WTC11 (cell line): ENCODE results near the gene COMMD10. TPM values are rescaled to one million over a fixed set of nuclear protein-coding genes. Genes with fewer than 3 reads are reported as not detected.

Experiments used
- ATAC-seq: fragments of 200-7000 bp; cut with Tn5 transposase; 2 replicates; pipeline ENCODE4 v1.10.0; 2021; ENCODE audit warnings: mild to moderate bottlenecking, moderate library complexity
- CTCF ChIA-PET: fragments of 300-600 bp; sonication (Branson Sonifier 250); formaldehyde crosslinking; loops from one replicate; lab custom pipeline; 2021; ENCODE audit warnings: antibody characterized with exemption; lab: Charles Lee
- POLR2A ChIA-PET: fragments of 350-600 bp; sonication (Branson Sonifier 250); formaldehyde crosslinking; loops from one replicate; lab custom pipeline; 2021; ENCODE audit warnings: antibody characterized with exemption; lab: Charles Lee
- DNase-seq: peaks from one replicate; pipeline ENCODE4 v3.0.0; 2021; ENCODE audit warnings: low spot score
- H3K27ac Mint-ChIP-seq: 2 replicates; pipeline ENCODE4 v1.8.0; 2021; ENCODE audit warnings: mixed read lengths
- H3K27me3 Mint-ChIP-seq: 2 replicates; pipeline ENCODE4 v1.8.0; 2021; ENCODE audit warnings: low read depth, mild to moderate bottlenecking, moderate library complexity, mixed read lengths
- H3K36me3 Mint-ChIP-seq: 2 replicates; pipeline ENCODE4 v1.8.0; 2021; ENCODE audit warnings: mixed read lengths
- H3K4me1 Mint-ChIP-seq: 2 replicates; pipeline ENCODE4 v1.8.0; 2022; ENCODE audit warnings: mixed read lengths
- H3K4me3 Mint-ChIP-seq: 2 replicates; pipeline ENCODE4 v1.8.0; 2021; ENCODE audit warnings: mild to moderate bottlenecking, moderate library complexity, mixed read lengths
- H3K9me3 Mint-ChIP-seq: 2 replicates; pipeline ENCODE4 v1.8.0; 2021; ENCODE audit warnings: mixed read lengths
- ARID4B ChIP-seq: sonication (generic); formaldehyde crosslinking; IDR thresholded peaks from 2 replicates; pipeline ENCODE4 v1.8.0; 2023; ENCODE audit warnings: missing genetic modification reagents, mild to moderate bottlenecking, borderline replicate concordance
- FOXP1 ChIP-seq: sonication (generic); formaldehyde crosslinking; IDR thresholded peaks from 2 replicates; pipeline ENCODE4 v1.8.0; 2022; ENCODE audit warnings: missing genetic modification reagents, mild to moderate bottlenecking, moderate library complexity, borderline replicate concordance
- FOXP4 ChIP-seq: sonication (generic); formaldehyde crosslinking; IDR thresholded peaks from 2 replicates; pipeline ENCODE4 v1.8.0; 2022; ENCODE audit warnings: mild to moderate bottlenecking, missing genetic modification reagents
- NR3C1 ChIP-seq: sonication (generic); formaldehyde crosslinking; conservative IDR thresholded peaks from 2 replicates; pipeline ENCODE4 v1.8.1; 2023; ENCODE audit warnings: low read depth, mild to moderate bottlenecking, missing genetic modification reagents
- RELA ChIP-seq: sonication (generic); formaldehyde crosslinking; IDR thresholded peaks from 2 replicates; pipeline ENCODE4 v1.8.1; 2022; ENCODE audit warnings: missing genetic modification reagents, mild to moderate bottlenecking, borderline replicate concordance
- SMAD4 ChIP-seq: sonication (generic); formaldehyde crosslinking; IDR thresholded peaks from 2 replicates; pipeline ENCODE4 v1.8.0; 2022; ENCODE audit warnings: mild to moderate bottlenecking, missing genetic modification reagents
- STAT6 ChIP-seq: sonication (generic); formaldehyde crosslinking; conservative IDR thresholded peaks from 2 replicates; pipeline ENCODE4 v1.8.1; 2023; ENCODE audit warnings: mild to moderate bottlenecking, low read depth, missing genetic modification reagents, moderate library complexity
- TCF7 ChIP-seq: sonication (generic); formaldehyde crosslinking; IDR thresholded peaks from 2 replicates; pipeline ENCODE4 v1.8.0; 2022; ENCODE audit warnings: mild to moderate bottlenecking, low read depth, missing genetic modification reagents, moderate library complexity
- ZBTB21 ChIP-seq: sonication (generic); formaldehyde crosslinking; IDR thresholded peaks from 2 replicates; pipeline ENCODE4 v1.8.1; 2023; ENCODE audit warnings: mild to moderate bottlenecking, missing genetic modification reagents, borderline replicate concordance
- ZNF232 ChIP-seq: sonication (generic); formaldehyde crosslinking; IDR thresholded peaks from 2 replicates; pipeline ENCODE4 v1.8.0; 2022; ENCODE audit warnings: mild to moderate bottlenecking, missing genetic modification reagents
- ZNF263 ChIP-seq: sonication (generic); formaldehyde crosslinking; IDR thresholded peaks from 2 replicates; pipeline ENCODE4 v1.8.1; 2022; ENCODE audit warnings: low read depth, mild to moderate bottlenecking, moderate library complexity, missing genetic modification reagents
- ZNF396 ChIP-seq: fragments of 250-450 bp; sonication (Bioruptor Pico); IDR thresholded peaks from 2 replicates; pipeline ENCODE4 v1.8.0; 2021; ENCODE audit warnings: mild to moderate bottlenecking, moderate library complexity, borderline replicate concordance
- total RNA-seq: library from RNA; stranded (reverse); gene quantifications from 3 replicates; pipeline ENCODE4 v1.2.3, GENCODE V29; 2021
- TF ChIP-seq, protein P1 (sequence below): fragments of 250-450 bp; sonication (Bioruptor Pico); IDR thresholded peaks from 2 replicates; pipeline ENCODE4 v1.9.0; 2021; ENCODE audit warnings: mild to moderate bottlenecking
- TF ChIP-seq, protein P2 (sequence below): sonication (generic); formaldehyde crosslinking; IDR thresholded peaks from 2 replicates; pipeline ENCODE4 v1.8.0; 2022; ENCODE audit warnings: mild to moderate bottlenecking, missing genetic modification reagents
- TF ChIP-seq, protein P3 (sequence below): fragments of 250-450 bp; sonication (Bioruptor Pico); IDR thresholded peaks from 2 replicates; pipeline ENCODE4 v1.9.0; 2021; ENCODE audit warnings: mild to moderate bottlenecking
- TF ChIP-seq, protein P4 (sequence below): sonication (generic); formaldehyde crosslinking; IDR thresholded peaks from 2 replicates; pipeline ENCODE4 v1.8.0; 2022; ENCODE audit warnings: missing genetic modification reagents
- TF ChIP-seq, protein P5 (sequence below): sonication (generic); formaldehyde crosslinking; IDR thresholded peaks from 2 replicates; pipeline ENCODE4 v1.8.0; 2023; ENCODE audit warnings: missing genetic modification reagents
- TF ChIP-seq, protein P6 (sequence below): fragments of 250-450 bp; sonication (Bioruptor Pico); IDR thresholded peaks from 2 replicates; pipeline ENCODE4 v2.1.2; 2022; ENCODE audit warnings: mild to moderate bottlenecking, moderate library complexity

Gene COMMD10
- total RNA-seq, 1 experiment from 2014 or later = 34.5 TPM

- Mint-ChIP-seq H3K27ac (0 out of 2 replicates have a peak overlapping the region, but pooled peaks have one; percentile 19), H3K9me3 (peaks cover 6% of the 10 kb centered on the region), H3K4me3 (no peak overlapping the region), H3K4me1 (peaks cover 9% of the 10 kb centered on the region), H3K36me3 (peaks cover 4% of the 10 kb centered on the region), H3K27me3 (no peaks in the 10 kb centered on the region)
- DNase-seq (no peak), ATAC-seq (no peak)
- CTCF ChIA-PET = no interaction called here
- POLR2A ChIA-PET = no interaction called here
- TF ChIP-seq, protein P1, sequence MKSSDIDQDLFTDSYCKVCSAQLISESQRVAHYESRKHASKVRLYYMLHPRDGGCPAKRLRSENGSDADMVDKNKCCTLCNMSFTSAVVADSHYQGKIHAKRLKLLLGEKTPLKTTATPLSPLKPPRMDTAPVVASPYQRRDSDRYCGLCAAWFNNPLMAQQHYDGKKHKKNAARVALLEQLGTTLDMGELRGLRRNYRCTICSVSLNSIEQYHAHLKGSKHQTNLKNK = no peak
- TF ChIP-seq, protein P2, sequence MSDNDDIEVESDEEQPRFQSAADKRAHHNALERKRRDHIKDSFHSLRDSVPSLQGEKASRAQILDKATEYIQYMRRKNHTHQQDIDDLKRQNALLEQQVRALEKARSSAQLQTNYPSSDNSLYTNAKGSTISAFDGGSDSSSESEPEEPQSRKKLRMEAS = no peak
- TF ChIP-seq ZBTB21 (CRISPR knock-in tag) = no peak
- TF ChIP-seq FOXP4 = no peak
- TF ChIP-seq, protein P3, sequence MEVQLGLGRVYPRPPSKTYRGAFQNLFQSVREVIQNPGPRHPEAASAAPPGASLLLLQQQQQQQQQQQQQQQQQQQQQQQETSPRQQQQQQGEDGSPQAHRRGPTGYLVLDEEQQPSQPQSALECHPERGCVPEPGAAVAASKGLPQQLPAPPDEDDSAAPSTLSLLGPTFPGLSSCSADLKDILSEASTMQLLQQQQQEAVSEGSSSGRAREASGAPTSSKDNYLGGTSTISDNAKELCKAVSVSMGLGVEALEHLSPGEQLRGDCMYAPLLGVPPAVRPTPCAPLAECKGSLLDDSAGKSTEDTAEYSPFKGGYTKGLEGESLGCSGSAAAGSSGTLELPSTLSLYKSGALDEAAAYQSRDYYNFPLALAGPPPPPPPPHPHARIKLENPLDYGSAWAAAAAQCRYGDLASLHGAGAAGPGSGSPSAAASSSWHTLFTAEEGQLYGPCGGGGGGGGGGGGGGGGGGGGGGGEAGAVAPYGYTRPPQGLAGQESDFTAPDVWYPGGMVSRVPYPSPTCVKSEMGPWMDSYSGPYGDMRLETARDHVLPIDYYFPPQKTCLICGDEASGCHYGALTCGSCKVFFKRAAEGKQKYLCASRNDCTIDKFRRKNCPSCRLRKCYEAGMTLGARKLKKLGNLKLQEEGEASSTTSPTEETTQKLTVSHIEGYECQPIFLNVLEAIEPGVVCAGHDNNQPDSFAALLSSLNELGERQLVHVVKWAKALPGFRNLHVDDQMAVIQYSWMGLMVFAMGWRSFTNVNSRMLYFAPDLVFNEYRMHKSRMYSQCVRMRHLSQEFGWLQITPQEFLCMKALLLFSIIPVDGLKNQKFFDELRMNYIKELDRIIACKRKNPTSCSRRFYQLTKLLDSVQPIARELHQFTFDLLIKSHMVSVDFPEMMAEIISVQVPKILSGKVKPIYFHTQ (CRISPR knock-in tag) = no peak
- no peak for TF ChIP-seq ZNF396 (CRISPR knock-in tag)
- no peak for TF ChIP-seq RELA
- TF ChIP-seq, protein P4, sequence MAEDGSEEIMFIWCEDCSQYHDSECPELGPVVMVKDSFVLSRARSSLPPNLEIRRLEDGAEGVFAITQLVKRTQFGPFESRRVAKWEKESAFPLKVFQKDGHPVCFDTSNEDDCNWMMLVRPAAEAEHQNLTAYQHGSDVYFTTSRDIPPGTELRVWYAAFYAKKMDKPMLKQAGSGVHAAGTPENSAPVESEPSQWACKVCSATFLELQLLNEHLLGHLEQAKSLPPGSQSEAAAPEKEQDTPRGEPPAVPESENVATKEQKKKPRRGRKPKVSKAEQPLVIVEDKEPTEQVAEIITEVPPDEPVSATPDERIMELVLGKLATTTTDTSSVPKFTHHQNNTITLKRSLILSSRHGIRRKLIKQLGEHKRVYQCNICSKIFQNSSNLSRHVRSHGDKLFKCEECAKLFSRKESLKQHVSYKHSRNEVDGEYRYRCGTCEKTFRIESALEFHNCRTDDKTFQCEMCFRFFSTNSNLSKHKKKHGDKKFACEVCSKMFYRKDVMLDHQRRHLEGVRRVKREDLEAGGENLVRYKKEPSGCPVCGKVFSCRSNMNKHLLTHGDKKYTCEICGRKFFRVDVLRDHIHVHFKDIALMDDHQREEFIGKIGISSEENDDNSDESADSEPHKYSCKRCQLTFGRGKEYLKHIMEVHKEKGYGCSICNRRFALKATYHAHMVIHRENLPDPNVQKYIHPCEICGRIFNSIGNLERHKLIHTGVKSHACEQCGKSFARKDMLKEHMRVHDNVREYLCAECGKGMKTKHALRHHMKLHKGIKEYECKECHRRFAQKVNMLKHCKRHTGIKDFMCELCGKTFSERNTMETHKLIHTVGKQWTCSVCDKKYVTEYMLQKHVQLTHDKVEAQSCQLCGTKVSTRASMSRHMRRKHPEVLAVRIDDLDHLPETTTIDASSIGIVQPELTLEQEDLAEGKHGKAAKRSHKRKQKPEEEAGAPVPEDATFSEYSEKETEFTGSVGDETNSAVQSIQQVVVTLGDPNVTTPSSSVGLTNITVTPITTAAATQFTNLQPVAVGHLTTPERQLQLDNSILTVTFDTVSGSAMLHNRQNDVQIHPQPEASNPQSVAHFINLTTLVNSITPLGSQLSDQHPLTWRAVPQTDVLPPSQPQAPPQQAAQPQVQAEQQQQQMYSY (CRISPR knock-in tag) = no peak
- TF ChIP-seq STAT6 (CRISPR knock-in tag) = no peak
- TF ChIP-seq NR3C1 (CRISPR knock-in tag) = no peak
- TF ChIP-seq, protein P5, sequence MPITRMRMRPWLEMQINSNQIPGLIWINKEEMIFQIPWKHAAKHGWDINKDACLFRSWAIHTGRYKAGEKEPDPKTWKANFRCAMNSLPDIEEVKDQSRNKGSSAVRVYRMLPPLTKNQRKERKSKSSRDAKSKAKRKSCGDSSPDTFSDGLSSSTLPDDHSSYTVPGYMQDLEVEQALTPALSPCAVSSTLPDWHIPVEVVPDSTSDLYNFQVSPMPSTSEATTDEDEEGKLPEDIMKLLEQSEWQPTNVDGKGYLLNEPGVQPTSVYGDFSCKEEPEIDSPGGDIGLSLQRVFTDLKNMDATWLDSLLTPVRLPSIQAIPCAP = no peak
- TF ChIP-seq ZNF263 (CRISPR knock-in tag) = no peak
- TF ChIP-seq, protein P6, sequence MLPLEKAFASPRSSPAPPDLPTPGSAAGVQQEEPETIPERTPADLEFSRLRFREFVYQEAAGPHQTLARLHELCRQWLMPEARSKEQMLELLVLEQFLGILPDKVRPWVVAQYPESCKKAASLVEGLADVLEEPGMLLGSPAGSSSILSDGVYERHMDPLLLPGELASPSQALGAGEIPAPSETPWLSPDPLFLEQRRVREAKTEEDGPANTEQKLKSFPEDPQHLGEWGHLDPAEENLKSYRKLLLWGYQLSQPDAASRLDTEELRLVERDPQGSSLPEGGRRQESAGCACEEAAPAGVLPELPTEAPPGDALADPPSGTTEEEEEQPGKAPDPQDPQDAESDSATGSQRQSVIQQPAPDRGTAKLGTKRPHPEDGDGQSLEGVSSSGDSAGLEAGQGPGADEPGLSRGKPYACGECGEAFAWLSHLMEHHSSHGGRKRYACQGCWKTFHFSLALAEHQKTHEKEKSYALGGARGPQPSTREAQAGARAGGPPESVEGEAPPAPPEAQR (CRISPR knock-in tag) = no peak
- no peak for TF ChIP-seq ARID4B (CRISPR knock-in tag)
- no peak for TF ChIP-seq TCF7 (CRISPR knock-in tag)
- TF ChIP-seq FOXP1 (CRISPR knock-in tag) = no peak
- TF ChIP-seq SMAD4 (CRISPR knock-in tag) = no peak
- no peak for TF ChIP-seq ZNF232 (CRISPR knock-in tag)
Observed at GRCh38 chr5:116292321-116292720, 207.5 kb downstream of the COMMD10 start.
